ENCODE results near the gene ATG101.
A peak's percentile ranks its signal among the peaks of the same experiment; 100 is the strongest.

ATG101 gene

GRCh38 chr12:52026263-52026662 is 43.5 kb upstream of the ATG101 start:
- peak overlapping the region; percentile 92 for H3K4me2 ChIP-seq (ENCODE audit: low read length)
- no peaks in the 10 kb centered on the region for H3K9me3 ChIP-seq (ENCODE audit: control insufficient read depth, insufficient read depth, low read length)
- peak overlapping the region; percentile 71 for H3K4me3 ChIP-seq (ENCODE audit: low read length)

GRCh38 chr12:52027085-52027843 is 42.5 kb upstream of the ATG101 start:
- Histone ChIP-seq H3K4me2 (ENCODE audit: low read length) (no peak overlapping the region), H3K36me3 (ENCODE audit: control insufficient read depth, low read length) (no peaks in the 10 kb centered on the region), H3K4me1 (ENCODE audit: control insufficient read depth, low read length) (peaks cover 54% of the 10 kb centered on the region)

More at GRCh38 chr12:52026263-52026662, 43.5 kb upstream of the ATG101 start:
- Histone ChIP-seq H4K20me1 (ENCODE audit: control insufficient read depth, insufficient read depth, low read depth, low read length) (no peaks in the 10 kb centered on the region), H3K9me2 (replicated peaks; ENCODE audit: control insufficient read depth, low read length) (no peaks in the 10 kb centered on the region), H3F3A (ENCODE audit: control insufficient read depth, insufficient read depth) (no peaks in the 10 kb centered on the region; the same call in none of the 2 replicates), H3K27me3 (ENCODE audit: control insufficient read depth, low read length) (peaks cover 12% of the 10 kb centered on the region), H3K79me2 (ENCODE audit: control insufficient read depth, low read length) (0 out of 2 replicates have a peak, but pooled peaks cover 2% of the 10 kb centered on the region), H3K36me3 (ENCODE audit: control insufficient read depth, low read length) (no peaks in the 10 kb centered on the region), H3K27ac (ENCODE audit: low read depth, low read length) (no peak overlapping the region), H3K4me1 (ENCODE audit: control insufficient read depth, low read length) (peaks cover 59% of the 10 kb centered on the region)
- TF ChIP-seq, protein P1, sequence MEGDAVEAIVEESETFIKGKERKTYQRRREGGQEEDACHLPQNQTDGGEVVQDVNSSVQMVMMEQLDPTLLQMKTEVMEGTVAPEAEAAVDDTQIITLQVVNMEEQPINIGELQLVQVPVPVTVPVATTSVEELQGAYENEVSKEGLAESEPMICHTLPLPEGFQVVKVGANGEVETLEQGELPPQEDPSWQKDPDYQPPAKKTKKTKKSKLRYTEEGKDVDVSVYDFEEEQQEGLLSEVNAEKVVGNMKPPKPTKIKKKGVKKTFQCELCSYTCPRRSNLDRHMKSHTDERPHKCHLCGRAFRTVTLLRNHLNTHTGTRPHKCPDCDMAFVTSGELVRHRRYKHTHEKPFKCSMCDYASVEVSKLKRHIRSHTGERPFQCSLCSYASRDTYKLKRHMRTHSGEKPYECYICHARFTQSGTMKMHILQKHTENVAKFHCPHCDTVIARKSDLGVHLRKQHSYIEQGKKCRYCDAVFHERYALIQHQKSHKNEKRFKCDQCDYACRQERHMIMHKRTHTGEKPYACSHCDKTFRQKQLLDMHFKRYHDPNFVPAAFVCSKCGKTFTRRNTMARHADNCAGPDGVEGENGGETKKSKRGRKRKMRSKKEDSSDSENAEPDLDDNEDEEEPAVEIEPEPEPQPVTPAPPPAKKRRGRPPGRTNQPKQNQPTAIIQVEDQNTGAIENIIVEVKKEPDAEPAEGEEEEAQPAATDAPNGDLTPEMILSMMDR (IDR thresholded peaks at IDR 0.05; ENCODE audit: low read depth, low read length, poor library complexity, severe bottlenecking) = no peak
- no peak for TF ChIP-seq EZH2phosphoT487 (IDR thresholded peaks at IDR 0.05; ENCODE audit: borderline replicate concordance, low read length)

DNA sequence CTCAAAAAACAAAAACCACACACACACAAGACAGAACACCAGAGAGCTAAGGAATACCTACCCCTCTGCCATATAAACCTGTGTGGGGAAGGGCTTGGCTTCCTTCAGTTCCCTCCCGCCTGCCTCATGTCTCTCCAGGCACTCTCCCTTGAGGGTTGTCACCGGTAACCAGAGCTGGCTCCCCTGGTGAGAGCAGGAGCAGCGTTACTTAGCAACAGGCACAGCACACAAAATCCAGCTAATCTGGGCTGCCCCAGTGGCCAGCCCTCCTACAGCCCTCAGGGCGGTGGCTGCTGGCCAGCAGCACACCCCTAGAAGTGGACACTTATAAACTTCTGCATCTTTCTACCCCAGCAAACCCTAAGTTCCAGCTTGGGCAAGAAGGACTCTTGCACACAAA is 40.1 kb upstream of the ATG101 start:
- Histone ChIP-seq H3K4me3 (ENCODE audit: low read length) (no peak overlapping the region), H3K36me3 (ENCODE audit: control insufficient read depth, low read length) (no peaks in the 10 kb centered on the region), H3K27me3 (ENCODE audit: control insufficient read depth, low read length) (no peaks in the 10 kb centered on the region), H3F3A (ENCODE audit: control insufficient read depth, insufficient read depth) (peaks cover 10% of the 10 kb centered on the region), H3K9me3 (ENCODE audit: control insufficient read depth, insufficient read depth, low read length) (no peaks in the 10 kb centered on the region), H3K27ac (ENCODE audit: low read depth, low read length) (no peak overlapping the region), H3K4me1 (ENCODE audit: control insufficient read depth, low read length) (peaks cover 57% of the 10 kb centered on the region), H3K4me2 (ENCODE audit: low read length) (no peak overlapping the region), H3K9me2 (replicated peaks; ENCODE audit: control insufficient read depth, low read length) (no peaks in the 10 kb centered on the region), H3K79me2 (ENCODE audit: control insufficient read depth, low read length) (no peaks in the 10 kb centered on the region), H4K20me1 (ENCODE audit: control insufficient read depth, insufficient read depth, low read depth, low read length) (no peaks in the 10 kb centered on the region)
- TF ChIP-seq, protein P1 (IDR thresholded peaks at IDR 0.05; ENCODE audit: low read depth, low read length, poor library complexity, severe bottlenecking) = no peak
- no peak for TF ChIP-seq EZH2phosphoT487 (IDR thresholded peaks at IDR 0.05; ENCODE audit: borderline replicate concordance, low read length)

More at GRCh38 chr12:52027085-52027843, 42.5 kb upstream of the ATG101 start:
- H4K20me1 ChIP-seq (ENCODE audit: control insufficient read depth, insufficient read depth, low read depth, low read length) = no peaks in the 10 kb centered on the region
- TF ChIP-seq EZH2phosphoT487 (IDR thresholded peaks at IDR 0.05; ENCODE audit: borderline replicate concordance, low read length) = no peak
- TF ChIP-seq, protein P1 (IDR thresholded peaks at IDR 0.05; ENCODE audit: low read depth, low read length, poor library complexity, severe bottlenecking) = no peak
- H3K4me3 ChIP-seq (ENCODE audit: low read length) = no peak overlapping the region
- no peak overlapping the region for H3K27ac ChIP-seq (ENCODE audit: low read depth, low read length)
- H3K79me2 ChIP-seq (ENCODE audit: control insufficient read depth, low read length) = 0 out of 2 replicates have a peak, but pooled peaks cover 2% of the 10 kb centered on the region
- H3K27me3 ChIP-seq (ENCODE audit: control insufficient read depth, low read length) = peaks cover 12% of the 10 kb centered on the region
- H3K9me3 ChIP-seq (ENCODE audit: control insufficient read depth, insufficient read depth, low read length) = no peaks in the 10 kb centered on the region
- no peaks in the 10 kb centered on the region for H3K9me2 ChIP-seq (replicated peaks; ENCODE audit: control insufficient read depth, low read length)
- peaks cover 1% of the 10 kb centered on the region for H3F3A ChIP-seq (ENCODE audit: control insufficient read depth, insufficient read depth)
